Measurements from ENCODE around the gene ZNHIT1. TPM values are rescaled to one million over a fixed set of nuclear protein-coding genes. Genes with fewer than 3 reads are reported as not detected.
"Not testable (repeated sequence)": the region's sequence is repeated elsewhere in the genome, so short reads cannot be mapped to it uniquely, and the experiment has no call there.

ZNHIT1 gene
- total RNA-seq, 4 donors from 2014 or later = 60.6 to 86.7 (median 77.6) TPM

GRCh38 chr7:101202603-101202918 is 15.4 kb upstream of the ZNHIT1 start:
- Histone ChIP-seq H3K27me3 (peaks cover 6 to 65% (median 28%) of the 10 kb centered on the region in 4 donors), H3K4me1 (peaks cover 8 to 12% (median 11%) of the 10 kb centered on the region in 4 donors), H3K27ac (replicated peaks in 1 of 4) (no peak overlapping the region), H3K36me3 (peaks cover 12 to 19% (median 18%) of the 10 kb centered on the region in 4 donors), H3K4me3 (no peak overlapping the region), H3K9me3 (no peaks in the 10 kb centered on the region)
- DNase-seq (ENCODE audit: extremely low spot score) = no peak
- intact Hi-C loops (cut with DNase I) = no loop called here
- 83% methylated on average over 5 of the region's 5 CpGs for WGBS
- TF ChIP-seq CTCF (IDR thresholded peaks at IDR 0.05) (no peak), POLR2A (IDR thresholded peaks at IDR 0.05; ENCODE audit: low read depth) (no peak), EP300 (IDR thresholded peaks at IDR 0.05) (no peak), POLR2AphosphoS5 (IDR thresholded peaks at IDR 0.05) (no peak)

GRCh38 chr7:101203740-101204738 is 13.9 kb upstream of the ZNHIT1 start:
- intact Hi-C loops (cut with DNase I) = not testable (repeated sequence)
- WGBS = 63% methylated on average over 20 of the region's 22 CpGs

GRCh38 chr7:101205901-101206664 is 11.9 kb upstream of the ZNHIT1 start:
- TF ChIP-seq CTCF (IDR thresholded peaks at IDR 0.05) (no peak), POLR2A (IDR thresholded peaks at IDR 0.05; ENCODE audit: low read depth) (no peak), EP300 (IDR thresholded peaks at IDR 0.05) (no peak), POLR2AphosphoS5 (IDR thresholded peaks at IDR 0.05) (no peak)
- H3K9me3 ChIP-seq = no peaks in the 10 kb centered on the region
- peaks cover 8 to 12% (median 11%) of the 10 kb centered on the region in 4 donors for H3K4me1 ChIP-seq
- peaks cover 6 to 30% (median 18%) of the 10 kb centered on the region in 4 donors for H3K27me3 ChIP-seq
- intact Hi-C loops (cut with DNase I) = no loop called here
- no peak overlapping the region for H3K4me3 ChIP-seq
- H3K36me3 ChIP-seq = peaks cover 27 to 54% (median 53%) of the 10 kb centered on the region in 4 donors
- no peak for DNase-seq (ENCODE audit: extremely low spot score)
- H3K27ac ChIP-seq (replicated peaks in 1 of 4) = no peak overlapping the region
- WGBS = 84% methylated on average over 32 of the region's 32 CpGs

More at GRCh38 chr7:101203740-101204738, 13.9 kb upstream of the ZNHIT1 start:
- Histone ChIP-seq H3K4me1 (peaks cover 8 to 12% (median 11%) of the 10 kb centered on the region in 4 donors), H3K36me3 (peaks cover 12 to 34% (median 32%) of the 10 kb centered on the region in 4 donors), H3K27me3 (peaks cover 6 to 51% (median 28%) of the 10 kb centered on the region in 4 donors)
- DNase-seq (ENCODE audit: extremely low spot score); H3K9me3 ChIP-seq; H3K27ac ChIP-seq (replicated peaks in 1 of 4); H3K4me3 ChIP-seq: not testable (repeated sequence)

- 87% methylated on average over 19 of the region's 19 CpGs for WGBS
- H3K9me3 ChIP-seq = no peaks in the 10 kb centered on the region
- no peak for DNase-seq (ENCODE audit: extremely low spot score)
- H3K4me3 ChIP-seq = no peak overlapping the region
- TF ChIP-seq CTCF (IDR thresholded peaks at IDR 0.05) = no peak
- TF ChIP-seq EP300 (IDR thresholded peaks at IDR 0.05) = no peak
- TF ChIP-seq POLR2AphosphoS5 (IDR thresholded peaks at IDR 0.05) = no peak
- no peak for TF ChIP-seq POLR2A (IDR thresholded peaks at IDR 0.05; ENCODE audit: low read depth)
- H3K4me1 ChIP-seq = peaks cover 6 to 9% (median 8%) of the 10 kb centered on the region in 4 donors
- intact Hi-C loops (cut with DNase I) = no loop called here
- H3K27me3 ChIP-seq = peaks cover 5 to 24% (median 13%) of the 10 kb centered on the region in 4 donors
- no peak overlapping the region for H3K27ac ChIP-seq (replicated peaks in 1 of 4)
- H3K36me3 ChIP-seq = peaks cover 33 to 60% (median 58%) of the 10 kb centered on the region in 4 donors
These were observed 11.3 kb upstream of the ZNHIT1 start for GRCh38 chr7:101206665-101207042.

GRCh38 chr7:101207459-101207858 is 10.5 kb upstream of the ZNHIT1 start:
- Histone ChIP-seq H3K27me3 (peaks cover 0 to 16% (median 6%) of the 10 kb centered on the region in 4 donors), H3K4me3 (no peak overlapping the region), H3K27ac (replicated peaks in 1 of 4) (no peak overlapping the region), H3K9me3 (no peaks in the 10 kb centered on the region), H3K36me3 (peaks cover 41 to 68% (median 66%) of the 10 kb centered on the region in 4 donors), H3K4me1 (peaks cover 0 to 1% (median under 1%) of the 10 kb centered on the region in 4 donors)
- TF ChIP-seq POLR2A (IDR thresholded peaks at IDR 0.05; ENCODE audit: low read depth) = no peak
- TF ChIP-seq CTCF (IDR thresholded peaks at IDR 0.05) = no peak
- no peak for TF ChIP-seq POLR2AphosphoS5 (IDR thresholded peaks at IDR 0.05)
- TF ChIP-seq EP300 (IDR thresholded peaks at IDR 0.05) = no peak
- intact Hi-C loops (cut with DNase I) = no loop called here
- 89% methylated on average over 3 of the region's 17 CpGs for WGBS
- no peak for DNase-seq (ENCODE audit: extremely low spot score)
